HG03045 (cell line): ENCODE data around the gene ECI1.
"Not testable (repeated sequence)": the region's sequence is repeated elsewhere in the genome, so short reads cannot be mapped to it uniquely, and the experiment has no call there.

Source experiments
- ATAC-seq: cut with Tn5 transposase; IDR thresholded peaks from one replicate; pipeline ENCODE4 v1.9.1; 2021; ENCODE audit warnings: mild to moderate bottlenecking, moderate library complexity; ENCODE audit not compliant: unreplicated experiment

ECI1 gene

GRCh38 chr16:2257726-2258125 lies 6.3 kb upstream of the ECI1 start:
- ATAC-seq, result no peak

GRCh38 chr16:2256531-2257140 lies 5.2 kb upstream of the ECI1 start:
- no peak for ATAC-seq

- no peak for ATAC-seq
Measured at GRCh38 chr16:2253293-2253692, 1.9 kb upstream of the ECI1 start.

- no peak for ATAC-seq
Measured at GRCh38 chr16:2252806-2253148, 1.4 kb upstream of the ECI1 start.

GRCh38 chr16:2250652-2251295 lies 613 bp downstream of the ECI1 start:
- ATAC-seq, result no peak

GRCh38 chr16:2246301-2246885 lies 5.0 kb downstream of the ECI1 start:
- no peak for ATAC-seq

- ATAC-seq, result no peak
Measured at GRCh38 chr16:2244926-2245795, 6.2 kb downstream of the ECI1 start.

- ATAC-seq, result no peak
Measured at GRCh38 chr16:2244301-2244700, 7.1 kb downstream of the ECI1 start.

- no peak for ATAC-seq
Measured at GRCh38 chr16:2243781-2244180, 7.6 kb downstream of the ECI1 start.

GRCh38 chr16:2243031-2243528 lies 8.3 kb downstream of the ECI1 start:
- no peak for ATAC-seq

GRCh38 chr16:2242598-2242997 lies 8.8 kb downstream of the ECI1 start:
- no peak for ATAC-seq

GRCh38 chr16:2240331-2240730 lies 11.1 kb downstream of the ECI1 start:
- ATAC-seq, result not testable (repeated sequence)

GRCh38 chr16:2238838-2239675 lies 12.3 kb downstream of the ECI1 start:
- ATAC-seq, result no peak

- no peak for ATAC-seq
Measured at GRCh38 chr16:2238150-2238837, 13.1 kb downstream of the ECI1 start.

- no peak for ATAC-seq
Measured at GRCh38 chr16:2237493-2238149, 13.8 kb downstream of the ECI1 start.

- no peak for ATAC-seq
Measured at GRCh38 chr16:2237102-2237482, 14.3 kb downstream of the ECI1 start.

- ATAC-seq, result no peak
Measured at GRCh38 chr16:2236337-2237101, 14.9 kb downstream of the ECI1 start, which contains the start of gene DNASE1L2. Gene DNASE1L2, plus strand, starts transcription at chr16:2236444. Its CDS starts 373 bp downstream, at chr16:2236817.

GRCh38 chr16:2235695-2236336 lies 15.6 kb downstream of the ECI1 start:
- ATAC-seq, result no peak
